GM21529 (cell line): ENCODE data around the gene CLBA1.
"Not testable (repeated sequence)": the region's sequence is repeated elsewhere in the genome, so short reads cannot be mapped to it uniquely, and the experiment has no call there.

Experiments
- ATAC-seq: cut with Tn5 transposase; IDR thresholded peaks from one replicate; pipeline ENCODE4 v1.9.1; 2021; ENCODE audit not compliant: unreplicated experiment

The CLBA1 gene

DNA sequence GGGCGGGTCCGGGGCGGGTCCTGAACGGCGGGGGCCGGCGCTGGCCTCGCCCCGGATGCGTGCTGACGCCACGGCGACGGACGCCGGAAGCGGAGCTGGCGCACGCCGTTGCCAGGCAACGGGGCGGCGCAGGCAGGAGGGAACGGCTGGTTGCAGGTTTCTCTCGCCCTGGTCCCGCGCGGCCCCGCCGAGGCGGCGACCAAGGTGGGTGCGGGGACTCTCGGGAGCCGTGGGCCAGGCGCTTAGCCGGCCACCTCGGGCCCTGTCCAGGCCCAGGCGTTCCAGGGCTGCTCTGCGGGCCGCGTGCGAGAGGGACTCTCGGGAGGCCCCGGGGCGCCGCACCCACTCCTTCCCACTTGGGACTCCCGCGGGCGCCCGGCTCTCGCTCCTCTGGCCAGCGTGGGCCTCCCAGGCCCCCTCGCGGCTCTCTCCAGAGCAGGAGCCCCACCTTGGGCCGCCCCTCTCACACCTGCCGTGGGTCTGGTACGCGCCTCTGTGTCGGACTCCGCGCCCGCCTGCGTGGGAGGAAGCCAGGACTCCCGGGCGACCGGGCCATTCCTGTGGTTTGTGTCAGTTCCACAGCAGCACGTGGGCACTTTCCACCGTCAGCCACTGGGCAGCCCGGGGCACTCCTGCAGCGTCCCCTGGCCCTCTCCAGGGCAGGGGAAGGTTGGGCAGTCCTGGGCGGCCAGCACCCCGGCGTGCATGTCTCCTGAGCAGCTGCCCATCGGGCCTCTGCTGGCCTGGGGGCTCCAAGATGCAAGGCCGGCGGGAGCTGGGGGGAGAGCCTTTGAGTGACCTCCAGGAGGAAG is at the start of gene CLBA1:
Gene CLBA1 (plus strand): TSS at position 114 of the 812 bp plus-strand sequence. CDS start 644 bp downstream, at position 758.
- peak; percentile 95 for ATAC-seq

- ATAC-seq, result no peak
Observed at GRCh38 chr14:104935955-104936354, 49.6 kb upstream of the CLBA1 start.

- ATAC-seq, result no peak
Observed at GRCh38 chr14:104936361-104937155, 49.0 kb upstream of the CLBA1 start.

GRCh38 chr14:104937161-104937560 is 48.4 kb upstream of the CLBA1 start:
- ATAC-seq, result no peak

DNA sequence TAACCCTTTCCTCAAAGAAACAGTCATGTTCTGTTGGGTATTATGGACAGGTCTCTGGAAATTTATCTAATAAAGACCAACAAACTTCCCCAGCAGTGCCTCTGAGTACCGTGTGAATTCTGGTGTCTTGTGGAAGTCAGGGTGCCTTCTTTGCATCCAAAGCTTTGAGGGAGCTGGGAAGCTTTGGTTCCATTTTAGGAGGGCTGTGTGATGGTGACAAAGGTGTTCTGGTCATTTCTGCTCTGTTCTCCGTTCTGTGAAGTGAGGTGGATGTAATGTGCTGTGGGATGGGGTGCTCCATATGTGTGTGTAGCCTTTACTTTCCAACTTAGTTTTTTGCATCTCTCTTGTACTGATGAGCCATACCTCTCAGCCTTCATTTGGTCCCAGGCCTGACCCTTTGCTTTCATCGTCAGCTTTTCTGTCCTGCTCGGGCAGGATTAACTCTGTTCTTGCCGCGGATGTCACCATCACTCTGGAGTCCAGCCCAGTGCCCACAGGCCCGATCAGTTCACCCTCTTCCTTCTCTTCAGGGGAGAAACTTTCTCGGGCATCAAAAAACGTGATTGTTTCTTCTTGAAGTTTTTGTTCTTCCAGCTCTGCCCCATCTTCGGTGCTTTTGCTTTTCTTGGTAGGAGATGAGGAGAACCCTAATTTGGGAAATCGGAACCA is 47.8 kb upstream of the CLBA1 start:
- ATAC-seq, result no peak

GRCh38 chr14:104938436-104938835 is 47.2 kb upstream of the CLBA1 start:
- no peak for ATAC-seq

GRCh38 chr14:104938960-104939359 is 46.6 kb upstream of the CLBA1 start:
- no peak for ATAC-seq

GRCh38 chr14:104939666-104940410 is 45.8 kb upstream of the CLBA1 start:
- no peak for ATAC-seq

- ATAC-seq, result no peak
Observed at GRCh38 chr14:104940526-104941150, 45.0 kb upstream of the CLBA1 start.

- no peak for ATAC-seq
Observed at GRCh38 chr14:104941508-104942365, 43.9 kb upstream of the CLBA1 start.

DNA sequence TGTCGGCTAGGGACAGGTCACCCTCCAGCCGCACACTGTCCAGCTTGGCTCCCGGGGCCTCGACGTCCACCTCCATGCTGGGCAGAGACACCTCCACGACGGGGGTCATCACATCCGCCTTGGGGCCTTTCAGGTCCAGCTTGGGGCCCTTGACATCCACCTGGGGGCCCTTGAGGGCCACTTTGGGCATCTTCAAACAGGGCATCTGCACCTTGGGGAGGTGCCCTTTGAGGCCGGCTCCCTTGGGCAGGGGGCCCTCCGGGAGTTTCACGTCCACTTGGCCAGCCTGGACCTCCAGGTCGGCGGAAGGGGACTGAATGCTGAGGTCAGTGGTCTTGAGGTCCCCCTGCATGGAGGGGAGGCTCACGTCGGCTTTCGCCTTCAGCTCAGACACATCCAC is 43.0 kb upstream of the CLBA1 start:
- ATAC-seq, result no peak

- not testable (repeated sequence) for ATAC-seq
Observed at GRCh38 chr14:104943216-104944015, 42.2 kb upstream of the CLBA1 start.

- not testable (repeated sequence) for ATAC-seq
Observed at GRCh38 chr14:104944016-104944308, 41.6 kb upstream of the CLBA1 start.

GRCh38 chr14:104944436-104945205 is 41.0 kb upstream of the CLBA1 start:
- not testable (repeated sequence) for ATAC-seq

GRCh38 chr14:104945266-104945665 is 40.3 kb upstream of the CLBA1 start:
- ATAC-seq, result not testable (repeated sequence)

DNA sequence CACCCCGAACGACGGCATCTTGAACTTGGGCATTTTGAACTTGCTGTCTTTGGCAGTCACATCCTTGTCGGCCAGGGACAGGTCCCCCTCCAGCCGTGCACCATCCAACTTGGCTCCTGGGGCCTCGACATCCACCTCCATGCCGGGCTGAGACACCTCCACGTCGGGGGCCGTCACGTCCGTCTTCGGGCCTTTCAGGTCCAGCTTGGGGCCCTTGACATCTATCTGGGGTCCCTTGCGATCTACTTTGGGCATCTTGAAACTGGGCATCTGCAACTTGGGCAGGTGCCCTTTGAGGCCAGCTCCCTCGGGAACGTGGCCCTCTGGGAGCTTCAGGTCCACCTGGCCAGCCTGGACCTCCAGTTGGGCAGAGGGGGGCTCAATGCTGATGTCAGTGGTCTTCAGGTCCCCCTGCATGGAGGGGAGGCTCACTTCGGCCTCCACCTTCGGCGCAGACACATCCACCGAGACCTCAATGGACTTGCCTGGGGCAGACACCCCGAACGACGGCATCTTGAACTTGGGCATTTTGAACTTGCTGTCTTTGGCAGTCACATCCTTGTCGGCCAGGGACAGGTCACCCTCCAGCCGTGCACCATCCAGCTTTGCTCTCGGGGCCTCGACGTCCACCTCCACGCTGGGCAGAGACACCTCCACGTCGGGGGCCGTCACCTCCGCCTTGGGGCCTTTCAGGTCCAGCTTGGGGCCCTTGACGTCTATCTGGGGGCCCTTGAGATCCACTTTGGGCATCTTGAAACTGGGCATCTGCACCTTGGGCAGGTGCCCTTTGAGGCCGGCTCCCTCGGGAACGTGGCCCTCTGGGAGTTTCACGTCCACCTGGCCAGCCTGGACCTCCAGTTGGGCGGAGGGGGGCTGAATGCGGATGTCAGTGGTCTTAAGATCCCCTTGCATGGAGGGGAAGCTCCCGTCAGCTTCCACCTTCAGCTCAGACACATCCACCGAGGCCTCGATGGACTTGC is 39.3 kb upstream of the CLBA1 start:
- not testable (repeated sequence) for ATAC-seq

GRCh38 chr14:104947201-104947600 is 38.4 kb upstream of the CLBA1 start:
- not testable (repeated sequence) for ATAC-seq
